Liver (tissue), 9 donors: ENCODE results near the gene FADS2. TPM values are rescaled to one million over a fixed set of nuclear protein-coding genes. Genes with fewer than 3 reads are reported as not detected.

Experiments
- DNase-seq: peaks from one replicate; pipeline ENCODE4 v3.0.0-alpha.2; 2017; ENCODE audit warnings: low spot score
- H3K27ac ChIP-seq, 2 donors: one replicate each; pipeline ENCODE4 v1.7.0; 2013; ENCODE audit warnings: inconsistent platforms in 2 of 2, low read length in 2 of 2, control low read depth in 1 of 2, low read depth in 1 of 2, mild to moderate bottlenecking in 1 of 2
- H3K27me3 ChIP-seq, 4 donors: one replicate each; pipeline versions ENCODE4 v1.6.1 to v1.7.0; 2013; ENCODE audit warnings: low read length in 3 of 4, inconsistent platforms in 1 of 4, mild to moderate bottlenecking in 1 of 4, moderate library complexity in 1 of 4; ENCODE audit not compliant: control insufficient read depth in 4 of 4, insufficient read depth in 4 of 4
- H3K36me3 ChIP-seq, 4 donors: one replicate each; pipeline versions ENCODE4 v1.6.1 to v1.7.0; 2013; ENCODE audit warnings: low read length in 3 of 4, mild to moderate bottlenecking in 3 of 4, low read depth in 1 of 4, moderate library complexity in 1 of 4; ENCODE audit not compliant: control insufficient read depth in 4 of 4, insufficient read depth in 3 of 4
- H3K4me1 ChIP-seq, 4 donors: one replicate each; pipeline versions ENCODE4 v1.6.1 to v1.7.0; 2013; ENCODE audit warnings: low read length in 3 of 4, mild to moderate bottlenecking in 3 of 4, moderate library complexity in 1 of 4; ENCODE audit not compliant: control insufficient read depth in 4 of 4, insufficient read depth in 4 of 4
- H3K4me3 ChIP-seq, 3 donors: one replicate each; pipeline versions ENCODE4 v1.6.1 to v1.7.0; 2013; ENCODE audit warnings: low read length in 3 of 3, control low read depth in 1 of 3, low read depth in 1 of 3, mild to moderate bottlenecking in 1 of 3
- H3K9ac ChIP-seq, 2 donors: one replicate each; pipeline ENCODE4 v1.7.0; 2013; ENCODE audit warnings: low read length in 2 of 2, mild to moderate bottlenecking in 2 of 2, moderate library complexity in 2 of 2, control low read depth in 1 of 2, low read depth in 1 of 2
- H3K9me3 ChIP-seq, 4 donors: one replicate each; pipeline versions ENCODE4 v1.6.1 to v1.7.0; 2013; ENCODE audit warnings: low read length in 3 of 4; ENCODE audit not compliant: control insufficient read depth in 4 of 4
- CTCF ChIP-seq: fragments of 150-350 bp; IDR thresholded peaks from 2 replicates; pipeline ENCODE4 v1.5.1; 2017; ENCODE audit warnings: improper control_type of control experiment, low read depth, low read length; ENCODE audit not compliant: missing input control
- EGR1 ChIP-seq, 2 donors: IDR thresholded peaks; 2 replicates each; pipeline ENCODE4 v1.6.1; 2016 to 2018; ENCODE audit warnings: antibody characterized with exemption in 2 of 2, low read depth in 2 of 2
- FOXA1 ChIP-seq: IDR thresholded peaks from 2 replicates; pipeline ENCODE4 v1.6.1; 2016; ENCODE audit warnings: antibody characterized with exemption
- FOXA2 ChIP-seq: IDR thresholded peaks from 2 replicates; pipeline ENCODE4 v1.6.1; 2016; ENCODE audit warnings: antibody characterized with exemption
- GABPA ChIP-seq, 2 donors: IDR thresholded peaks in 1 of 2; conservative IDR thresholded peaks in 1 of 2; 2 replicates each; pipeline ENCODE4 v1.6.1; 2016; ENCODE audit warnings: antibody characterized with exemption in 2 of 2, mild to moderate bottlenecking in 1 of 2, moderate library complexity in 1 of 2
- HNF4A ChIP-seq, 2 donors: conservative IDR thresholded peaks; 2 replicates each; pipeline ENCODE4 v1.6.1; 2016; ENCODE audit warnings: antibody characterized with exemption in 2 of 2, mild to moderate bottlenecking in 2 of 2
- HNF4G ChIP-seq: IDR thresholded peaks from 2 replicates; pipeline ENCODE4 v1.6.1; 2016; ENCODE audit warnings: antibody characterized with exemption
- JUND ChIP-seq, 2 donors: IDR thresholded peaks; 2 replicates each; pipeline ENCODE4 v1.6.1; 2016; ENCODE audit warnings: antibody characterized with exemption in 2 of 2
- NR2F2 ChIP-seq: IDR thresholded peaks from 2 replicates; pipeline ENCODE4 v1.6.1; 2016; ENCODE audit warnings: antibody characterized with exemption
- RAD21 ChIP-seq, 2 donors: IDR thresholded peaks; 2 replicates each; pipeline ENCODE4 v1.6.1; 2016; ENCODE audit warnings: antibody characterized with exemption in 2 of 2, mild to moderate bottlenecking in 2 of 2
- REST ChIP-seq: IDR thresholded peaks from 2 replicates; pipeline ENCODE4 v1.6.1; 2016; ENCODE audit warnings: antibody characterized with exemption, mild to moderate bottlenecking
- RXRA ChIP-seq, 2 donors: IDR thresholded peaks; 2 replicates each; pipeline ENCODE4 v1.6.1; 2017 to 2018; ENCODE audit warnings: antibody characterized with exemption in 2 of 2, mild to moderate bottlenecking in 1 of 2
- SP1 ChIP-seq: IDR thresholded peaks from 2 replicates; pipeline ENCODE4 v1.6.1; 2018; ENCODE audit warnings: antibody characterized with exemption, mild to moderate bottlenecking
- TAF1 ChIP-seq: conservative IDR thresholded peaks from 2 replicates; pipeline ENCODE4 v1.6.1; 2016; ENCODE audit warnings: antibody characterized with exemption, mild to moderate bottlenecking
- YY1 ChIP-seq: IDR thresholded peaks from 2 replicates; pipeline ENCODE4 v1.6.1; 2016; ENCODE audit warnings: antibody characterized with exemption, mild to moderate bottlenecking
- WGBS: extraction: QIAGEN DNeasy Blood & Tissue Kit; methylation state at CpG from one replicate; pipeline ENCODE4 v1.1.7; 2013; 5-methylcytosine and 5-hydroxymethylcytosine counted together
- polyA plus RNA-seq, 2 donors: library from polyadenylated mRNA; stranded (reverse) in 1 of 2; unstranded in 1 of 2; fragments of 200-250 nt in 1 of 2; fragments of >200 nt in 1 of 2; fragmentation: Nextera tagmentation in 1 of 2; extraction: Ambion mirVana in 1 of 2; gene quantifications; one replicate each; pipeline versions ENCODE4 v1.2.1 to v1.2.3, GENCODE V29; 2013 to 2015
- total RNA-seq, 2 donors: library from RNA; depleted of rRNA; stranded (reverse); fragments of >200 nt; gene quantifications; one replicate each; pipeline ENCODE4 v1.2.3, GENCODE V29; 2014
- TF ChIP-seq, protein P1 (sequence below): IDR thresholded peaks from 2 replicates; pipeline ENCODE4 v1.6.1; 2016; ENCODE audit warnings: antibody characterized with exemption
- TF ChIP-seq, protein P2 (sequence below): IDR thresholded peaks from 2 replicates; pipeline ENCODE4 v1.6.1; 2016; ENCODE audit warnings: antibody characterized with exemption
- donor health status: healthy.
- donor health status: healthy.
- donor health status: healthy.
- donor health status: healthy.
- donor health status: healthy.

FADS2 gene
- total and polyA plus RNA-seq, 4 donors, result 2.8 to 281 (median 84.9) TPM

GRCh38 chr11:61880031-61880430, 51.9 kb downstream of the FADS2 start:
- no peak overlapping the region for H3K27ac ChIP-seq
- no peaks in the 10 kb centered on the region for H3K36me3 ChIP-seq
- no peak overlapping the region for H3K9ac ChIP-seq
- WGBS, result 93% methylated on average over 11 of the region's 11 CpGs
- DNase-seq, result no peak
- H3K4me1 ChIP-seq, result no peaks in the 10 kb centered on the region
- H3K9me3 ChIP-seq, result no peaks in the 10 kb centered on the region
- H3K27me3 ChIP-seq, result no peaks in the 10 kb centered on the region
- TF ChIP-seq HNF4A (conservative IDR thresholded peaks at IDR 0.05) (no peak), YY1 (no peak), NR2F2 (no peak), REST (no peak), RAD21 (IDR thresholded peaks at IDR 0.05) (no peak), SP1 (no peak), CTCF (no peak)
- no peak overlapping the region for H3K4me3 ChIP-seq

GRCh38 chr11:61880454-61880853, 52.4 kb downstream of the FADS2 start:
- Histone ChIP-seq H3K27ac (no peak overlapping the region), H3K4me3 (no peak overlapping the region), H3K4me1 (no peaks in the 10 kb centered on the region), H3K27me3 (no peaks in the 10 kb centered on the region), H3K9me3 (no peaks in the 10 kb centered on the region), H3K36me3 (no peaks in the 10 kb centered on the region), H3K9ac (no peak overlapping the region)
- WGBS, result 90% methylated on average over 6 of the region's 6 CpGs
- no peak for DNase-seq
- TF ChIP-seq GABPA (IDR thresholded peaks at IDR 0.05 in 1 of 2, conservative IDR thresholded peaks at IDR 0.05 in 1 of 2) (no peak), YY1 (no peak), RXRA (IDR thresholded peaks at IDR 0.05) (no peak), REST (no peak), SP1 (no peak), FOXA1 (no peak), CTCF (no peak), NR2F2 (no peak), RAD21 (IDR thresholded peaks at IDR 0.05) (no peak), EGR1 (IDR thresholded peaks at IDR 0.05; ENCODE audit: low read depth in 2 of 2) (no peak), HNF4G (no peak), FOXA2 (no peak), TAF1 (no peak), JUND (IDR thresholded peaks at IDR 0.05) (no peak)
- TF ChIP-seq, protein P1, sequence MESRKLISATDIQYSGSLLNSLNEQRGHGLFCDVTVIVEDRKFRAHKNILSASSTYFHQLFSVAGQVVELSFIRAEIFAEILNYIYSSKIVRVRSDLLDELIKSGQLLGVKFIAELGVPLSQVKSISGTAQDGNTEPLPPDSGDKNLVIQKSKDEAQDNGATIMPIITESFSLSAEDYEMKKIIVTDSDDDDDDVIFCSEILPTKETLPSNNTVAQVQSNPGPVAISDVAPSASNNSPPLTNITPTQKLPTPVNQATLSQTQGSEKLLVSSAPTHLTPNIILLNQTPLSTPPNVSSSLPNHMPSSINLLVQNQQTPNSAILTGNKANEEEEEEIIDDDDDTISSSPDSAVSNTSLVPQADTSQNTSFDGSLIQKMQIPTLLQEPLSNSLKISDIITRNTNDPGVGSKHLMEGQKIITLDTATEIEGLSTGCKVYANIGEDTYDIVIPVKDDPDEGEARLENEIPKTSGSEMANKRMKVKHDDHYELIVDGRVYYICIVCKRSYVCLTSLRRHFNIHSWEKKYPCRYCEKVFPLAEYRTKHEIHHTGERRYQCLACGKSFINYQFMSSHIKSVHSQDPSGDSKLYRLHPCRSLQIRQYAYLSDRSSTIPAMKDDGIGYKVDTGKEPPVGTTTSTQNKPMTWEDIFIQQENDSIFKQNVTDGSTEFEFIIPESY, result no peak
- TF ChIP-seq, protein P2, sequence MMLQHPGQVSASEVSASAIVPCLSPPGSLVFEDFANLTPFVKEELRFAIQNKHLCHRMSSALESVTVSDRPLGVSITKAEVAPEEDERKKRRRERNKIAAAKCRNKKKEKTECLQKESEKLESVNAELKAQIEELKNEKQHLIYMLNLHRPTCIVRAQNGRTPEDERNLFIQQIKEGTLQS, result no peak
